ENCODE results near the gene SLC22A13. TPM values are rescaled to one million over a fixed set of nuclear protein-coding genes. Genes with fewer than 3 reads are reported as not detected.
"Not testable (repeated sequence)": the region's sequence is repeated elsewhere in the genome, so short reads cannot be mapped to it uniquely, and the experiment has no call there.

The SLC22A13 gene
- total and polyA plus RNA-seq, 5 experiments from 2014 or later = 0.08 to 1.0 (median 1.0) TPM; not detected in 2

DNA sequence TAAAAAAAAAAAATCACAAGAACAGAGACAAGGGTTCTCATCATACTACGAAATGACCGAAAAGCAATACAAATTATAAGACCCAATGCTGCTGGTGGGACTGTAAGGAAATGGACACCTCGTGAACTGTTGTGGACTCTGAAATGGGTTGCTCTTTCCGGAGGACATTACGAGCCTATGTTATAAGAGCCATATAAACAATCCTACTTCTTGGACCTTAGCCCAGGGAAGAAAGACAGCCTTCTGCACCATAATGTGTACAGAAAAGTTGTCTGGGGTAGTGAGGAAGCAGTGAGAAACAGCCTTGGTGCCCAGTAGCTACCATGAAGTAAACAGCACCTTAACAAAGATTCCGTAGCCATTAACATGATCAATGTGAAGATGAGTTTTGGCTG, 19.1 kb downstream of the SLC22A13 start:
- Mint-ChIP-seq H3K27me3 (peaks cover 0 to 1% (median 0%) of the 10 kb centered on the region in 5 donors), H3K9me3 (peaks cover 0 to 4% (median 0%) of the 10 kb centered on the region in 9 donors), H3K4me1 (no peaks in the 10 kb centered on the region), H3K27ac (peak overlapping the region in 1 of 10 donors; percentile 5), H3K36me3 (no peaks in the 10 kb centered on the region), H3K4me3 (no peak overlapping the region)
- POLR2A ChIA-PET = no interaction called here
- ATAC-seq = no peak
- DNase-seq = no peak

DNA sequence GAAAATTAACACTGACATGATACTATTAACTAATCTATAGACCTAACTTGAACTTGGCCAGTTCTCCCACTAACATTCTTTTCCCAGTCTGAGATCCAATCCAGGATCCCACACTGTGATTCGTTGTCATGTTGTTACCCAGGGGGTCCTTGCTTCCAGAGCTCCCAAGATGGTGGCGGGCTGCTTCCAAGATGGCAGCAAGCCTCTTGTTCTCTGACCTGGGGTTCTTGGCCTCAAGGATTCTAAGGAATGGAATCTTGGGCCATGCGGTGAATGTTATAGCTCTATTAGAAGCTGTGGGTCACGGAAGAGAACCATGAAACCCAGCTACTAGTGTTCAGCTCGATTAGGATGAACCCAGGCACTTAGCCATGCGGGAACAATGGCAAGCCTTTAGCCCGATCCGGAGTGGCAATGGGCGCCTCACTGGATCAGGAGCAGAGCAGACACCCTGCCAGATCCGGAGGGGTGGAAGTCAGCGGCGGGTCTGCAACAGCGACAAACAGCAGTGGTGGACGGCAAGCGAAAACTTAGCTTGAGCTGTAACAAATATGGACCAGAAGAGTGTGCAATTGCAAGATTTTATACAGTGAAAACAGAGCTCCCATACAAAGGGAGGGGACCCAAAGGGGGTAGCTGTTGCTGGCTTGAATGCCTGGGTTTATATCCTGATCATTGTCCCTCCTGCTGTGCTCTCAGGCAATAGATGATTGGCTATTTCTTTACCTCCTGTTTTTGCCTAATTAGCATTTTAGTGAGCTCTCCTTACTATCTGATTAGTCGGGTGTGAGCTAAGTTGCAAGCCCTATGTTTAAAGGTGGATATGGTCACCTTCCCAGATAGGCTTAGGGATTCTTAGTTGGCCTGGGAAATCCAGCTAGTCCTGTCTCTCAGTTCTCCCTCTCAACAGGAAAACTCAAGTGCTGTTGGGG, 23.9 kb downstream of the SLC22A13 start:
- DNase-seq, ATAC-seq, H3K27me3 Mint-ChIP-seq, POLR2A ChIA-PET, H3K4me3 Mint-ChIP-seq, H3K4me1 Mint-ChIP-seq, H3K9me3 Mint-ChIP-seq, H3K36me3 Mint-ChIP-seq, H3K27ac Mint-ChIP-seq: not testable (repeated sequence)

DNA sequence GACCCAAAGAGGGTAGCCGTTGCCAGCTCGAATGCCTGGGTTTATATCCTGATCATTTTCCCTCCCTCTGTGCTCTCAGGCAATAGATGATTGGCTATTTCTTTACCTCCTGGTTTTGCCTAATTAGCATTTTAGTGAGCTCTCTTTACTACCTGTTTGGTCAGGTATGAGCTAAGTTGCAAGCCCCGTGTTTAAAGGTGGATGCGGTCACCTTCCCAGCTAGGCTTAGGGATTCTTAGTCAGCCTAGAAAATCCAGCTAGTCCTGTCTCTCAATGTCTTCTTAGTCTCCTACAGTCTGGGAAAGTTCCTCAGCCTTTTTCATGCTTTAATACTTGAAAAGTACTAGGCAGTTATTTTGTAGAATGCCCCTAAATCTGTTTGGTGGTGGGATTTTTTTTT, 31.4 kb downstream of the SLC22A13 start:
- ATAC-seq, H3K4me3 Mint-ChIP-seq, H3K27me3 Mint-ChIP-seq, POLR2A ChIA-PET, H3K9me3 Mint-ChIP-seq, H3K4me1 Mint-ChIP-seq, H3K36me3 Mint-ChIP-seq, DNase-seq, H3K27ac Mint-ChIP-seq: not testable (repeated sequence)

DNA sequence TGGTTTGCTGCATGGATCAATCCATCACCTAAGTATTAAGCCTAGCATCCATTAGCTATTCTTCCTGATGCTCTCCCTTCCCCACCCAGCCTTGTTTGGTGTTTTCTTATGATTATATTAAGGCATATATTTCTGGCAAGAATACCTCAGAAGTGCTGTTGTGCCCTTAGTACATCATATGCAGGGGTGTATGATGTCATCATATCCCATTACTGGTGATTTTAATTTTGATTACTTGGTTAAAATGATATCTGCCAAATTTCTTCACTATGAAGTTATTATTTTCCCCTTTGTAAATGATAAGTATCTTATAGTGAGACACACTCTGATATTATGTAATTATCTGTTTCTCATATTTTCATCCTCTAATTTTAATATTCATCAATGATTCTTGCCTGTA, 31.9 kb downstream of the SLC22A13 start:
- H3K9me3 Mint-ChIP-seq = no peaks in the 10 kb centered on the region

DNA sequence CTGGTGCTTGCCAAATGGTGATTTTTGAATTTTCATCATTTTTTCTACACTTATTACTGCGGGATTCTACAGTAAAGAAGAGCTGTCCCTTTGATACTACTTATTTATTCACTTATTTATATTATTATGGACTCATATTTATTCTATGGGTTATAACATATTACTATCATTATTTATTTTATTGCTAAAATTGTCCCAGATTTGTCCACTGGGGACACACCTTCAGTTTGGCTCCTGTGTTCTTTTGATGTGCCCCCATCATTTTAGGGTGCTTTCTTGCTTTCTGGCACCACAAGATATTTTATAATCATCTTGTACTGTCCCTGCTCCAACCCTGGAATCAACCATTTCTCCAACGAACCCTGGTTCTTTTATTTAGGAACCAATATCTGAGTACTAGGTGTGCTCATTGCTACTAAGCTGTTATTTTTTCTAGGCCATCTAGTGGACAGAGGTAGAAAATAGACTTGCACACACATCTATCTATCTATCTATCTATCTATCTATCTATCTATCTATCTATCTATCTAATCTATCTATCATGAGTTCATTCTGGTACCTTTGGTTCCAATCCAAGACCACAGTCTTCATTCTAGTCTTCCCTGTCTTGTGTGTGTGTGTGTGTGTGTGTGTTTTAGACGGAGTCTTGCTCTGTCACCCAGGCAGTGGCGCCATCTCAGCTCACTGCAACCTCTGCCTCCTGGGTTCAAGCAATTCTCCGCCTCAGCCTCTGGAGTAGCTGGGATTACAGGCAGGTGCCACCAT, 32.5 kb downstream of the SLC22A13 start:
- H3K27ac Mint-ChIP-seq = no peak overlapping the region
- DNase-seq = peak in 1 of 10 donors; percentile 3
- no peak for ATAC-seq
- POLR2A ChIA-PET = no interaction called here
- peaks cover 0 to 9% (median 3%) of the 10 kb centered on the region in 5 donors for H3K27me3 Mint-ChIP-seq
- H3K9me3 Mint-ChIP-seq = no peaks in the 10 kb centered on the region
- H3K36me3 Mint-ChIP-seq = no peaks in the 10 kb centered on the region
- no peak overlapping the region for H3K4me3 Mint-ChIP-seq
- H3K4me1 Mint-ChIP-seq = peaks cover 0 to 1% (median 0%) of the 10 kb centered on the region in 4 donors

More for the DNA sequence above, 31.9 kb downstream of the SLC22A13 start:
- POLR2A ChIA-PET = no interaction called here
- no peak overlapping the region for H3K4me3 Mint-ChIP-seq
- H3K27me3 Mint-ChIP-seq = peaks cover 0 to 9% (median 3%) of the 10 kb centered on the region in 5 donors
- peaks cover 0 to 1% (median 0%) of the 10 kb centered on the region in 4 donors for H3K4me1 Mint-ChIP-seq
- ATAC-seq = no peak
- H3K36me3 Mint-ChIP-seq = no peaks in the 10 kb centered on the region
- no peak for DNase-seq
- H3K27ac Mint-ChIP-seq = no peak overlapping the region

DNA sequence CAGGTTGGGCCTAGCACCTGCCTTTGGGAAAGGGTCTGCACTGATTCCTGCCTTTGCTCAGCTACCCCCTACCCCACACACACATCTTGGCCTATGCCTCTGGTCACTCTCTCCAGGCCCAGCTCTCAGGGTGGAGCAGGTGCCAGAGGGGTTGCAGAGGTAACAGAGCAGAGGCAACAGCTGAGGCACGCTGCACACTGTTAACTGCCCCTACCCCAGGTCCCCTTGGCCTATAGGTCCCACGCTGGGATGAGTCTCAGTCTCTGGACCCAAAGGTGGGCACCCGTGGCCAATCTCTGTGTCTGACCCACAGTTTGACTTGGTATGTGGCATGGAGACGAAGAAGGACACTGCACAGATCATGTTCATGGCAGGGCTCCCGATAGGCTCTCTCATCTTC, 41.3 kb downstream of the SLC22A13 start:
- Mint-ChIP-seq H3K9me3 (peaks cover 0 to 11% (median 4%) of the 10 kb centered on the region in 9 donors), H3K4me3 (no peak overlapping the region), H3K36me3 (peaks cover 0 to 10% (median 6%) of the 10 kb centered on the region in 3 donors), H3K27me3 (peaks cover 0 to 9% (median 4%) of the 10 kb centered on the region in 5 donors), H3K4me1 (no peaks in the 10 kb centered on the region), H3K27ac (no peak overlapping the region)
- POLR2A ChIA-PET = no interaction called here
- no peak for ATAC-seq
- no peak for DNase-seq

DNA sequence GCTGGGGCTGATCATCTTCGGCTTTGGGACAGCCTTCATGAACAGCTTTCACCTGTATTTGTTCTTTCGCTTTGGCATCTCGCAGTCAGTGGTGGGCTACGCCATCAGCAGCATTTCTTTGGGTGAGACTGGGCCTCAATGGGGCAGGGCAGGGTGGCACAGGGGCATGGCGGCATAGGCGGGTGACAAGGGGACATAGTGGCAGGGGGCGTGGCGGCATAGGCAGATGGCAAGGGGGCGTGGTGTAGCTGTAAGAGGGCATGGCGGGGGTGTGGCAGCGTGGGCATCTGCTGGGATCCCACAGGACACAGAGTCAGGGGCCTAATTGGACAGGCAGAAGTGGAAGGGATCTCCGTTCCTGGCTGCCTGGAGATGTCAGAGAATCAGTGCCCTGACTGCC, 42.0 kb downstream of the SLC22A13 start:
- POLR2A ChIA-PET = no interaction called here

DNA sequence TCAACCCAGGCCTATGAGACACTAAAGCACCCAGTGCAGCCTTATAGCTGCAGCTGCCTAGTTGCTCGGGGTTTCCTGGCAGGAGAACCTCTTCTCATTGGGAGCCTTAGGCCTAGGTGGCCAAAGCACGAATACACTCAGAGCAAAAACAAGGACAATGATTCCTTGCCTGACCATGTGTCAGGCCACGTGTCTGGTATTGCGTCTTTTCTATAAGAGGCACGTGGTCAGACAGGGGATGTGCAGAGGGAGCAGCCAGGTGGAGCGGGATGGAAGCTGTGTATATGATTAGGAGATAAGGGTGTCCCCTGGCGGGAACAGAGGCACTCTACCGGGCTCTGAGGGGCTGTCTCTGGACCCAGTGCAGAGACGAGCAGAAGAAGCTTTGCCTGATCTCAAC, 42.8 kb downstream of the SLC22A13 start:
- Mint-ChIP-seq H3K4me3 (no peak overlapping the region), H3K36me3 (peaks cover 0 to 10% (median 6%) of the 10 kb centered on the region in 3 donors), H3K27me3 (peaks cover 0 to 14% (median 4%) of the 10 kb centered on the region in 5 donors), H3K27ac (peak overlapping the region in 1 of 10 donors; percentile 66), H3K9me3 (peaks cover 0 to 10% (median 4%) of the 10 kb centered on the region in 9 donors), H3K4me1 (no peaks in the 10 kb centered on the region)
- POLR2A ChIA-PET = no interaction called here
- DNase-seq = no peak
- no peak for ATAC-seq

More for the DNA sequence above, 42.0 kb downstream of the SLC22A13 start:
- peaks cover 0 to 12% (median 4%) of the 10 kb centered on the region in 5 donors for H3K27me3 Mint-ChIP-seq
- no peak for DNase-seq
- no peak for ATAC-seq
- no peaks in the 10 kb centered on the region for H3K4me1 Mint-ChIP-seq
- H3K4me3 Mint-ChIP-seq = no peak overlapping the region
- H3K36me3 Mint-ChIP-seq = peaks cover 0 to 10% (median 6%) of the 10 kb centered on the region in 3 donors
- peaks cover 0 to 11% (median 4%) of the 10 kb centered on the region in 9 donors for H3K9me3 Mint-ChIP-seq
- peak overlapping the region in 1 of 10 donors; percentile 6 for H3K27ac Mint-ChIP-seq

DNA sequence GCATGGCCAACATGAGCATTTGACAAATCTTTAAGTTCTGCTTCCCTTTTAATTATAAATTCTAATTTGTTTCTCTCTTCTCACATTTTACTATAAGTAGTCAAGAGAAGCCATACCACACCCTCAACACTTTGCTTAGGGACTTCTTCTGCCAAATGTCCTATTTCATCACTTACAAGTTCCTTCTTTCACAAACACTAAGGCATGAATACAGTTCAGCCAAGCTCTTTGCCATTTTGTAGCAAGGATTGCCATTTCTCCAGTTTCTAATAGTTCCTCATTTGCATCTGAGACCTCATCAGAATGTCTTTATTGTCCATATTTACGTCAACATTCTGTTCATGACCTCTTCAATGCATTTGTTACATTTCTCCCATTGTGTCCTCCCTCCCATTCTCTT, 45.9 kb downstream of the SLC22A13 start:
- no peak for ATAC-seq
- DNase-seq = no peak
- Mint-ChIP-seq H3K4me3 (no peak overlapping the region), H3K27ac (no peak overlapping the region), H3K4me1 (no peaks in the 10 kb centered on the region), H3K36me3 (no peaks in the 10 kb centered on the region), H3K9me3 (no peaks in the 10 kb centered on the region), H3K27me3 (peaks cover 0 to 14% (median 2%) of the 10 kb centered on the region in 5 donors)
- POLR2A ChIA-PET = no interaction called here

DNA sequence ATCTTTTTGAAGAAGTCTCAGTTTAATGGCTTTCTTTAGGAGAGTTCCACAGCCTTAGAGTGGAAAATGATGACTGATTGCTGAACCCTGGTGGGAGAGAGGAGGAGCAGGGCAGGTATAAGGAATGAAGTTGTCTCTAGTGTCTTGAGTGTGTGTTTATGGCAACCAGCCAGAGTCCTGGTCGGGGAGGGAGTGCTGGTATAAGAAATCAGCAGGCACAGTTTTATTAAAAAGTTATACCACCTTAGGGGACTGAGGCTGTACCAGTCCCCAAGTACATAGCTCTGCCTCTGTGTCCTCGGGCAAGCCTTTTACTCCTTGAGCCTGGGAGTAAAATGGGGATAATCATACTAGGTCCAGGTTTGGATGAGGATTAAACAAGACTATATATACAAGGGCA, 46.3 kb downstream of the SLC22A13 start:
- Mint-ChIP-seq H3K36me3 (no peaks in the 10 kb centered on the region), H3K27ac (no peak overlapping the region), H3K27me3 (peaks cover 0 to 14% (median 2%) of the 10 kb centered on the region in 5 donors), H3K9me3 (no peaks in the 10 kb centered on the region), H3K4me1 (no peaks in the 10 kb centered on the region), H3K4me3 (no peak overlapping the region)
- POLR2A ChIA-PET = no interaction called here
- no peak for ATAC-seq
- no peak for DNase-seq

DNA sequence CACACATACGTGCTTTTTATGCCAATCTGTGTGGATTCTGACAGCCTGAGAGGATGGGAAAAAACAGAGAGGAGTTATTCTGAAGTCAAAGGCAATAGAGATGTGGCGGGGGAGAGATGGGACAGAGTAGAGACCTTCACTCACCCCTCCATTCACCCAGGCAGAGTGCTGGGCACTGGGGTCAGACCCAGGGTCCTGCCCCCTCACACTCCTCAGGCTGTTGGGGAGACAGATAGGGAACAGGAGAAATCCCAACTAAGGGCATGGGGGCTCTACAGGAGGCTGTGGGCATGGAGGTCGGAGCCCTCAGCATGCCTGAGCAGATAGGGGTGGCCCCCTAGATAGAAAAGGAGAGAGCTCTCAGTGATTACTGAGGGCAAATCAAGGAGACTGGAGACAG, 46.7 kb downstream of the SLC22A13 start:
- no peaks in the 10 kb centered on the region for H3K4me1 Mint-ChIP-seq
- ATAC-seq (no peak), DNase-seq (no peak)
- H3K36me3 Mint-ChIP-seq = no peaks in the 10 kb centered on the region
- no peak overlapping the region for H3K4me3 Mint-ChIP-seq
- POLR2A ChIA-PET = no interaction called here
- H3K27ac Mint-ChIP-seq = peak overlapping the region in 1 of 10 donors; percentile 11
- no peaks in the 10 kb centered on the region for H3K9me3 Mint-ChIP-seq
- H3K27me3 Mint-ChIP-seq = peaks cover 0 to 14% (median 2%) of the 10 kb centered on the region in 5 donors

DNA sequence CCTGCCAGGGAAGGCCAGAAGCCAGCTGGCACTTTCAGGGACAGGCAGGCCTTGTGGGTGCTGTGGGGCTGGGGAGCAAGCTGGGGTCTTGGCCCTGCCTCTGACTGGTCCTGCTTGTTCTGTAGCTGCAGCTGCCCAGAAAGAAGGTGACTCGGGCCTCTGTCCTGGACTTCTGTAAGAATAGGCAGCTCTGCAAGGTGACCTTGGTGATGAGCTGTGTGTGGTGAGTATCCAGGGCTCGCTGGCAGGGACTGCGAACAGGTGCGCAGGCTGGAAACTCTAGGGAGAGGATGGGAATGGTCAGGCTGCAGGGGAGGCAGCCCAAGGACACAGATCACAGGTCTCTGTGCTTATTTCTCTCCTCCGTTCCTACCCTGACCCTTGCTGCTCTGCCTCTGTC, 47.7 kb downstream of the SLC22A13 start:
- Mint-ChIP-seq H3K27me3 (peaks cover 0 to 14% (median 0%) of the 10 kb centered on the region in 5 donors), H3K4me3 (no peak overlapping the region), H3K36me3 (no peaks in the 10 kb centered on the region), H3K9me3 (no peaks in the 10 kb centered on the region), H3K27ac (no peak overlapping the region), H3K4me1 (no peaks in the 10 kb centered on the region)
- POLR2A ChIA-PET = no interaction called here
- DNase-seq (no peak), ATAC-seq (no peak)

DNA sequence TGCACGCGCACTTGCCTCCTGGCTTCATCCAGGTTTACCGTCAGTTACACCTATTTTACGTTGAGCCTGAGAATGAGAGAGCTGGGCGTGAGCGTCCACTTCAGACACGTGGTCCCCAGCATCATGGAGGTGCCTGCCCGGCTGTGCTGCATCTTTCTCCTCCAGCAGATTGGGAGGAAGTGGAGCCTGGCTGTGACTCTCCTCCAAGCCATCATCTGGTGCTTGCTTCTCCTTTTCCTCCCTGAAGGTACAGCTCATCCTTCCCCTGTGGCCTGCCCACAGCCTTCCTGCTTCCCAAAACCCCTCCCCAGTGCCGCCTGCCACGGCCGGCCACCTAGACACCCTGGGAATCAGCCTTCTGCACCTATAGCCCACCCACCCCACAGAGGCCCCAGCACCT, 48.1 kb downstream of the SLC22A13 start:
- no peak for ATAC-seq
- Mint-ChIP-seq H3K27ac (no peak overlapping the region), H3K4me3 (no peak overlapping the region), H3K4me1 (no peaks in the 10 kb centered on the region), H3K27me3 (peaks cover 0 to 11% (median 0%) of the 10 kb centered on the region in 5 donors), H3K36me3 (no peaks in the 10 kb centered on the region), H3K9me3 (no peaks in the 10 kb centered on the region)
- DNase-seq = no peak
- POLR2A ChIA-PET = interaction anchor here (0.6 kb wide), 1 partner anchor 18 kb away, joined by 6 read pairs; no protein-coding TSS in a partner anchor

Data from naive thymus-derived CD8-positive, alpha-beta T cell (primary cell).